ENCODE data around the gene NBPF26.
"Not testable (repeated sequence)": the region's sequence is repeated elsewhere in the genome, so short reads cannot be mapped to it uniquely, and the experiment has no call there.

NBPF26 gene

DNA sequence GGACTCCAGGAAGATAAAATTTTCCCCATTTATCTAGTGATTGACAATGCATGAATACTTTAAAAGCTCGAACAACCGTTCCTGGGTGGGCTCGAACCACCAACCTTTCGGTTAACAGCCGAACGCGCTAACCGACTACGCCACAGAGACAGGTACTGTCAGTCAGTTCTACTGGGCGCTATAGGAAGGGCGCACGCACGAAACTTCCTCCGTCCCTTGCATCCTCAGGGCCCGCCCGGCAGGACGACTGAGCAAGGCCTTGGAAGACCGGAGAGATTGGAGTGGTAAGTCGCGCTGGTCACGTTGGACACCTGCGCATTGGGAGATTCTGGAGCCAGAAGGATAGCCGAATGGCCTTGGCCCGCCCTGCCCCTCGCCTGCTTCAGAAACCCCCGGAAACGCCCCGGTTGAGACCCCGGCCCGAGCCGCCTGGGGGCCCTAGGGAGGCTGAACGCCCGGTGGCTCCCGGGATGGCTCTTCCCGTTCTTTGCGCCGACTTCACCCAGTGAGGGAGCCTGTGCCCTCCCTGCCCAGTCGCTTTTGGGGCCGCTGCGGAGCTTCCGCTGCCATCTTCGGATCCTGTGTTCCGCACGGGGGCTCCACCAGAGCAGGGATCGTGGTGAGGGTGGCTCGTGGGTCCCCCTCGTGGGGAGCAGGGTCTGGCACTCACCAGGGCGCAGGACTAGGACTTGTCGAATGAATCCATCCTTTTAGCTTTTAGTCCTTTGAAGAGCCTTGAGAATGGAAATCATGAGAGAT is 120.6 kb downstream of the NBPF26 start:
- H4K20me1 ChIP-seq (ENCODE audit: insufficient read depth, low read length); H3K9me3 ChIP-seq (ENCODE audit: insufficient read depth, low read length); H3K27me3 ChIP-seq (ENCODE audit: low read depth, low read length); H3K4me1 ChIP-seq (ENCODE audit: low read length); H3K36me3 ChIP-seq (replicated peaks; ENCODE audit: low read depth, low read length); H3K79me2 ChIP-seq (ENCODE audit: low read length): not testable (repeated sequence)
- Histone ChIP-seq H3K4me3 (ENCODE audit: low read length) (peak overlapping the region; percentile 89), H3K9ac (ENCODE audit: low read length) (peak overlapping the region; percentile 90), H3K27ac (ENCODE audit: low read length) (peak overlapping the region; percentile 67), H3K4me2 (ENCODE audit: low read length) (peak overlapping the region; percentile 43; the same call in 1 of the 2 replicates), H2AFZ (ENCODE audit: low read depth, low read length) (peak overlapping the region; percentile 94)
- TF ChIP-seq CTCF (IDR thresholded peaks at IDR 0.05; ENCODE audit: low read depth, low read length), result peak; percentile 49

GRCh38 chr1:120844945-120845330 is 121.2 kb downstream of the NBPF26 start:
- H3K79me2 ChIP-seq (ENCODE audit: low read length); H3K27ac ChIP-seq (ENCODE audit: low read length); H2AFZ ChIP-seq (ENCODE audit: low read depth, low read length); H4K20me1 ChIP-seq (ENCODE audit: insufficient read depth, low read length); H3K4me2 ChIP-seq (ENCODE audit: low read length); H3K9me3 ChIP-seq (ENCODE audit: insufficient read depth, low read length); H3K27me3 ChIP-seq (ENCODE audit: low read depth, low read length); H3K4me1 ChIP-seq (ENCODE audit: low read length); H3K36me3 ChIP-seq (replicated peaks; ENCODE audit: low read depth, low read length): not testable (repeated sequence)
- TF ChIP-seq CTCF (IDR thresholded peaks at IDR 0.05; ENCODE audit: low read depth, low read length), result 0 out of 2 replicates have a peak, but pooled peaks have one; percentile 1
- H3K9ac ChIP-seq (ENCODE audit: low read length), result peak overlapping the region; percentile 43; the same call in 1 of the 2 replicates
- H3K4me3 ChIP-seq (ENCODE audit: low read length), result peak overlapping the region; percentile 89

DNA sequence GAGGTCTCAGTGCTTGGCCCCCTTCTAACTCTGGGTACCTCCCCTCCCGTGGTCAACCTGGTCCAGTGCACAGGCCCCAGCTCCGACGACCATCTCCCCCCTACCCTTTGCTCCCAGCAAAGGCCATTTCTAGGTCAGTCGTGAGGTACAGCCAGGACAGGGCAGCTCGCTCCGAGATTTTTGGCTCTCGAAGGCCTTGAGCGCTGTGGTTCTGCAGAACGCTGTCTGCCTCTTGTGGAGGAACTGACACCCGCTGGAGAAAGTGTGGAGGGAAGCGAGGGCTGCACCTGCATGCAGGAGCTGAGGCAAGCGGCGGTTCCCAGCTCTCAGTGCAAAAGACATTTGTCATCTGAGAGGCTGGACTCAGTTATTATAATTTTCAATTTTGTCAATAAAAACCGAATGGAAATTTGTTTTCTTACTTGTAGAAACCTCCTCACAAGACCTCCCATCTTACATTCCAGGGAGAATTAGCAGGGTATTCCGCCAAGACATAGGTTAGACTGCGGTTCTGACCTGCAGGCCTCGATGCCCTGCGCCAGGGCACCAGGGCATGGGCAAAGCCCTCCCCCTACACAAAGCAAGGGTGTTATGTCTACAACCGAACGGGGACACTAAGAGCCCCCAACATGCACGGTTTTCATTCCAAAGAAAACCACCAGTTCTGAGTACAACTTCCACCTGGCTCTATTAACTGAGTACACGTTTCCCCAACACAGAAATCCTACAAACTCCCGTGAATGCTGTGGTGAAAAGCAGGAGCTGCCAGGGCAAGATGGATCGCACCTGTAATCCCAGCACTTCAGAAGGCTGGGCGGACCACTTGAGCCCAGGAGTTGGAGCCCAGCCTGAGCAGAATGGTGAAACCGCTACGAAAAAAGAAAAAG is 125.9 kb downstream of the NBPF26 start:
- not testable (repeated sequence) for H3K9me3 ChIP-seq (ENCODE audit: insufficient read depth, low read length); H2AFZ ChIP-seq (ENCODE audit: low read depth, low read length); H4K20me1 ChIP-seq (ENCODE audit: insufficient read depth, low read length); H3K4me1 ChIP-seq (ENCODE audit: low read length); H3K27me3 ChIP-seq (ENCODE audit: low read depth, low read length); H3K79me2 ChIP-seq (ENCODE audit: low read length); H3K27ac ChIP-seq (ENCODE audit: low read length); H3K36me3 ChIP-seq (replicated peaks; ENCODE audit: low read depth, low read length)
- Histone ChIP-seq H3K4me3 (ENCODE audit: low read length) (peak overlapping the region; percentile 76), H3K4me2 (ENCODE audit: low read length) (peak overlapping the region; percentile 82), H3K9ac (ENCODE audit: low read length) (peak overlapping the region; percentile 73; the same call in 1 of the 2 replicates)

- H3K4me1 ChIP-seq (ENCODE audit: low read length); H4K20me1 ChIP-seq (ENCODE audit: insufficient read depth, low read length); H3K79me2 ChIP-seq (ENCODE audit: low read length); H3K36me3 ChIP-seq (replicated peaks; ENCODE audit: low read depth, low read length); H2AFZ ChIP-seq (ENCODE audit: low read depth, low read length); H3K27me3 ChIP-seq (ENCODE audit: low read depth, low read length); H3K9me3 ChIP-seq (ENCODE audit: insufficient read depth, low read length): not testable (repeated sequence)
- Histone ChIP-seq H3K4me3 (ENCODE audit: low read length) (peak overlapping the region; percentile 76), H3K27ac (ENCODE audit: low read length) (peak overlapping the region; percentile 57; the same call in 1 of the 2 replicates), H3K9ac (ENCODE audit: low read length) (peak overlapping the region; percentile 73), H3K4me2 (ENCODE audit: low read length) (peak overlapping the region; percentile 82)
Measured at GRCh38 chr1:120850287-120850536, 126.5 kb downstream of the NBPF26 start.

GRCh38 chr1:120850537-120851421 is 127.0 kb downstream of the NBPF26 start:
- Histone ChIP-seq H3K4me2 (ENCODE audit: low read length) (peak overlapping the region; percentile 82), H3K27ac (ENCODE audit: low read length) (peak overlapping the region; percentile 57), H3K9ac (ENCODE audit: low read length) (peak overlapping the region; percentile 73), H3K4me3 (ENCODE audit: low read length) (peak overlapping the region; percentile 76)
- H3K36me3 ChIP-seq (replicated peaks; ENCODE audit: low read depth, low read length); H3K4me1 ChIP-seq (ENCODE audit: low read length); H3K79me2 ChIP-seq (ENCODE audit: low read length); H3K27me3 ChIP-seq (ENCODE audit: low read depth, low read length); H2AFZ ChIP-seq (ENCODE audit: low read depth, low read length); H4K20me1 ChIP-seq (ENCODE audit: insufficient read depth, low read length); H3K9me3 ChIP-seq (ENCODE audit: insufficient read depth, low read length): not testable (repeated sequence)

DNA sequence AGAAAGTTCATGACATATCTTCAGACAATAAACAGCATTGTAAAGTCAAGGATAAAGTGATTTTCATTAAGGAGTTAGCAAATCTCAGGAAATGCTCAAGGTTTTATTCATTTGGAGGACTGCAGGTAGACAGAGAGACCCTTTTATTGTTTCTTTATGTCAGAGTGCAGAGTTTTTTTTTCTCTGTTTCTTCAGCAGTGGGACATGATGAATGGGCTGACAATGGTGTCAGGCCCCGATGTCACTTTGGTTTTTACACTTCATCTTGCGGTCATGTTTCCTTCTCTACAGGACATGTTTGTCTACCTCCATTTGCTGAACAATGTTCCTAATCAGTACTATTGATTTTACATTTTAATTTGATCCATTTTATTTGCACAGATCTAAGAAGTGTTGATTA is 134.4 kb downstream of the NBPF26 start:
- not testable (repeated sequence) for H3K27me3 ChIP-seq (ENCODE audit: low read depth, low read length); H3K79me2 ChIP-seq (ENCODE audit: low read length); H3K36me3 ChIP-seq (replicated peaks; ENCODE audit: low read depth, low read length); H4K20me1 ChIP-seq (ENCODE audit: insufficient read depth, low read length); H3K4me3 ChIP-seq (ENCODE audit: low read length); H3K9me3 ChIP-seq (ENCODE audit: insufficient read depth, low read length); H3K27ac ChIP-seq (ENCODE audit: low read length); H3K4me1 ChIP-seq (ENCODE audit: low read length); H3K9ac ChIP-seq (ENCODE audit: low read length); H3K4me2 ChIP-seq (ENCODE audit: low read length); H2AFZ ChIP-seq (ENCODE audit: low read depth, low read length)

DNA sequence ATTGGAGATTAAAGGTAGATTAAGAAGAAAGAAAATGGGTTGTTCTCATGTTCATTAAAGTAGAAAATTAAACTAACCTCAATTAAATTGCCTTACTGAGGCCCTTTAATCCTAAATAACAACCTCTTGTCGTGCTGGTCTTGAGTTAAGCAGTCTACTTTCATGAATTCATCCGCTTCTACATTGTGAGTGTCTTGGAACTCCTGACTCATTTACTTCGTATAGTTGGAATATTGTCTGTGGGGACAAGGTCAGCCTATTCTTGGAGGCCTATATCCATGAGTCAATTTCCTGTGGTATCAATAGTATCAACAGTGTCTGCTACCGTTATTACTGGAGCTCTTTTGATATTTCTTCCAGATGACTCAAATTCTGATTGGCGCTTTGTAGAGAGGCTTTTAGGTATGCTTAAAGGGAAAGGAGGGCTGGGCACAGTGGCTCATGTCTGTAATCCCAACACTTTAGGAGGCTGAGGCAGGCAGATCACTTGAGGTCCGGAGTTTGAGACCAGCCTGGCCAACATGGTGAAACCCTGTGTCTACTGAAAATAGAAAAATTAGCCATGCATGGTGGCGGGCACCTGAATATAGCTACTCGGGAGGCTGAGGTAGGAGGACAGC is 136.0 kb downstream of the NBPF26 start:
- not testable (repeated sequence) for H3K4me3 ChIP-seq (ENCODE audit: low read length); H3K79me2 ChIP-seq (ENCODE audit: low read length); H2AFZ ChIP-seq (ENCODE audit: low read depth, low read length); H3K27me3 ChIP-seq (ENCODE audit: low read depth, low read length); H4K20me1 ChIP-seq (ENCODE audit: insufficient read depth, low read length); H3K27ac ChIP-seq (ENCODE audit: low read length); H3K4me1 ChIP-seq (ENCODE audit: low read length); H3K9ac ChIP-seq (ENCODE audit: low read length); H3K36me3 ChIP-seq (replicated peaks; ENCODE audit: low read depth, low read length); H3K9me3 ChIP-seq (ENCODE audit: insufficient read depth, low read length); H3K4me2 ChIP-seq (ENCODE audit: low read length)
